Measurements from ENCODE around the gene G6PC1. TPM values are rescaled to one million over a fixed set of nuclear protein-coding genes. Genes with fewer than 3 reads are reported as not detected.
"Not testable (repeated sequence)": the region's sequence is repeated elsewhere in the genome, so short reads cannot be mapped to it uniquely, and the experiment has no call there.

G6PC1 gene
- total RNA-seq, 1 experiment from 2014 or later = 0.08 TPM

GRCh38 chr17:42851371-42852240, 49.0 kb upstream of the G6PC1 start:
- H3K4me1 ChIP-seq (ENCODE audit: control insufficient read depth, insufficient read depth, low read length); BruUV-seq (replicated peaks); in situ Hi-C loops (cut with HindIII; ENCODE audit: low pct_unique_long_range_greater_than_20kb, low sequenced_read_pairs); DNase-seq (ENCODE audit: low read depth, low spot score); H3K27ac ChIP-seq (ENCODE audit: low read length); H3K27me3 ChIP-seq (ENCODE audit: control insufficient read depth, insufficient read depth, low read length); H3K9me3 ChIP-seq (ENCODE audit: control insufficient read depth, insufficient read depth, low read depth, low read length); intact Hi-C loops (cut with micrococcal nuclease; ENCODE audit: unreplicated experiment); ATAC-seq; POLR2A ChIA-PET; CTCF ChIA-PET; H3K36me3 ChIP-seq (ENCODE audit: control insufficient read depth, insufficient read depth, low read length); H3K4me3 ChIP-seq (ENCODE audit: low read depth in 2 of 2, low read length in 2 of 2): not testable (repeated sequence)

- CTCF ChIA-PET = no interaction called here
- no peak for ATAC-seq
- TF ChIP-seq TCF7L2 (IDR thresholded peaks at IDR 0.05; ENCODE audit: low read depth, low read length) (no peak), REST (IDR thresholded peaks at IDR 0.05; ENCODE audit: insufficient read depth in 1 of 2, low read depth in 2 of 2, low read length in 1 of 2) (no peak), SIN3A (IDR thresholded peaks at IDR 0.05; ENCODE audit: borderline replicate concordance, insufficient read depth, low read depth, low read length) (no peak), CTCF (IDR thresholded peaks at IDR 0.05) (no peak), POLR2AphosphoS5 (IDR thresholded peaks at IDR 0.05; ENCODE audit: low read depth, low read length) (no peak)
- in situ Hi-C loops (cut with HindIII; ENCODE audit: low pct_unique_long_range_greater_than_20kb, low sequenced_read_pairs) = no loop called here
- DNase-seq (ENCODE audit: low read depth, low spot score) = no peak
- intact Hi-C loops (cut with micrococcal nuclease; ENCODE audit: unreplicated experiment) = no loop called here
- H3K4me1 ChIP-seq (ENCODE audit: control insufficient read depth, insufficient read depth, low read length) = no peaks in the 10 kb centered on the region
- no peak overlapping the region for H3K4me3 ChIP-seq (ENCODE audit: low read depth in 2 of 2, low read length in 2 of 2)
- POLR2A ChIA-PET = no interaction called here
- BruUV-seq (replicated peaks) = no TSS peak
- H3K27ac ChIP-seq (ENCODE audit: low read length) = no peak overlapping the region
- H3K9me3 ChIP-seq (ENCODE audit: control insufficient read depth, insufficient read depth, low read depth, low read length) = no peaks in the 10 kb centered on the region
- no peaks in the 10 kb centered on the region for H3K36me3 ChIP-seq (ENCODE audit: control insufficient read depth, insufficient read depth, low read length)
- no peaks in the 10 kb centered on the region for H3K27me3 ChIP-seq (ENCODE audit: control insufficient read depth, insufficient read depth, low read length)
Measured at GRCh38 chr17:42852351-42852750, 48.2 kb upstream of the G6PC1 start.

- TF ChIP-seq TCF7L2 (IDR thresholded peaks at IDR 0.05; ENCODE audit: low read depth, low read length) (no peak), REST (IDR thresholded peaks at IDR 0.05; ENCODE audit: insufficient read depth in 1 of 2, low read depth in 2 of 2, low read length in 1 of 2) (no peak), CTCF (IDR thresholded peaks at IDR 0.05) (no peak), POLR2AphosphoS5 (IDR thresholded peaks at IDR 0.05; ENCODE audit: low read depth, low read length) (no peak), SIN3A (IDR thresholded peaks at IDR 0.05; ENCODE audit: borderline replicate concordance, insufficient read depth, low read depth, low read length) (no peak)
- H3K4me3 ChIP-seq (ENCODE audit: low read depth in 2 of 2, low read length in 2 of 2) = no peak overlapping the region
- DNase-seq (ENCODE audit: low read depth, low spot score) (no peak), ATAC-seq (no peak)
- H3K9me3 ChIP-seq (ENCODE audit: control insufficient read depth, insufficient read depth, low read depth, low read length) = no peaks in the 10 kb centered on the region
- H3K4me1 ChIP-seq (ENCODE audit: control insufficient read depth, insufficient read depth, low read length) = no peaks in the 10 kb centered on the region
- no peaks in the 10 kb centered on the region for H3K27me3 ChIP-seq (ENCODE audit: control insufficient read depth, insufficient read depth, low read length)
- no peak overlapping the region for H3K27ac ChIP-seq (ENCODE audit: low read length)
- no peaks in the 10 kb centered on the region for H3K36me3 ChIP-seq (ENCODE audit: control insufficient read depth, insufficient read depth, low read length)
- ChIA-PET POLR2A (no interaction called here), CTCF (no interaction called here)
- in situ Hi-C loops (cut with HindIII; ENCODE audit: low pct_unique_long_range_greater_than_20kb, low sequenced_read_pairs) (no loop called here), intact Hi-C loops (cut with micrococcal nuclease; ENCODE audit: unreplicated experiment) (no loop called here)
- no TSS peak for BruUV-seq (replicated peaks)
Measured at GRCh38 chr17:42853004-42853403, 47.6 kb upstream of the G6PC1 start.

All from Panc1 (cell line).